ENCODE results near the gene RBM4. TPM values are rescaled to one million over a fixed set of nuclear protein-coding genes. Genes with fewer than 3 reads are reported as not detected.

RBM4 gene
- total RNA-seq, 1 experiment from 2014 or later = 94.4 TPM

DNA sequence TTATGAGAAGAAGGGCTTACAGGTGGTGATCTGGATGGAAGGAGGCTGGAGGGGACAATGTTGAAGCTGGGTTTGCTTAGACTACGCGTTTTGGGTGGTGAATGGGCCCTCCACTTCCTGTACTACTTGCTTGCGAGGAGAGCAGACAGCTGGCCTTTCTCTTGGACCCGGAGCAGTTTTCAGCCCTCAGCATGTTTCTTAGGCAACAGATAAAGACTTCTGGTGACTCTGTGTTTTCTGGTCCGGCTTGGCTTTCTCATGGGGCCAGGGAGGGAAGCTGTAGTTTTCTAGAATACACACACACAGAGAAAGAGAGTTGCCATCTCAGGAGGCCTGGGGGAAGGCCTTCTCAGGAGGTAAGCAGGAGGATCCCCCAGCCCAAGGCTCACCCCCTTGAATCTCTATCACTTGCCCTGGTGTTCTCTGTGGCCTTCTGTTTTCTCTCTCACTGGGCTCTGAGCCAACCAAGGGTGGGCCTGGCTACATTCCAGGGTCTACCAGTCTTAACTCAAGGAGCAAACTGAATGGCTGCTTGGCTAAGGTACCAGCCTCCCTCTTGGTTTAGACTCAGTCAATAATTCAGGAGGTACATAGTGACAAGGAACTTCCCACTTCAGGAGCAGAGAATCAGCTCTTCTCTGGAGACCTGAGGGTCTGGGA, 43.1 kb upstream of the RBM4 start:
- Histone ChIP-seq H3K9me2 (ENCODE audit: insufficient read depth) (no peaks in the 10 kb centered on the region), H2AFZ (ENCODE audit: low read depth, low read length, poor library complexity, severe bottlenecking) (no peak overlapping the region), H3K79me2 (ENCODE audit: insufficient read depth, low read length) (peaks cover 12% of the 10 kb centered on the region; the same call in 1 of the 2 replicates), H3K9me3 (ENCODE audit: control insufficient read depth in 1 of 2, insufficient read depth in 1 of 2, low read depth in 1 of 2, low read length in 2 of 2) (peaks cover 0 to 2% of the 10 kb centered on the region in 2 experiments; a peak in 1 of 4 replicates), H3K36me3 (ENCODE audit: control insufficient read depth in 1 of 2, insufficient read depth in 2 of 2, low read length in 2 of 2) (peaks cover 2 to 4% of the 10 kb centered on the region in 2 experiments; a peak in 1 of 4 replicates), H3K27me3 (ENCODE audit: insufficient read depth, low read length) (no peaks in the 10 kb centered on the region), H3K4me3 (replicated peaks in 1 of 2; ENCODE audit: low read depth in 1 of 2, low read length in 2 of 2) (no peak overlapping the region), H3K9ac (ENCODE audit: low read length) (no peak overlapping the region), H3K4me2 (ENCODE audit: low read length) (no peak overlapping the region), H4K20me1 (ENCODE audit: insufficient read depth) (no peaks in the 10 kb centered on the region), H3K27ac (ENCODE audit: low read depth, low read length) (no peak overlapping the region), H3K4me1 (ENCODE audit: control insufficient read depth in 1 of 2, insufficient read depth in 2 of 2, low read length in 2 of 2) (peaks cover 4 to 20% of the 10 kb centered on the region in 2 experiments)
- no TSS peak for BruUV-seq (replicated peaks)
- RAD21 ChIA-PET (ENCODE audit: low non-redundant PET in 1 of 2, low total read pairs in 2 of 2, uncharacterized antibody in 2 of 2, unreplicated experiment in 2 of 2) = no interaction called here
- POLR2A ChIA-PET = no interaction called here
- ATAC-seq (no peak), DNase-seq (ENCODE audit: low read depth, low spot score) (no peak)
- no peak for TF ChIP-seq SP1 (IDR thresholded peaks at IDR 0.05; ENCODE audit: low read depth)
- TF ChIP-seq CEBPB (IDR thresholded peaks at IDR 0.05; ENCODE audit: low read depth) = no peak
- no peak for TF ChIP-seq ZFX (IDR thresholded peaks at IDR 0.05)
- TF ChIP-seq FOSL1 (IDR thresholded peaks at IDR 0.05; ENCODE audit: low read depth) = no peak
- TF ChIP-seq TCF7L2 (IDR thresholded peaks at IDR 0.05; ENCODE audit: borderline replicate concordance, extremely low read depth, insufficient read depth, insufficient read length) = no peak
- no peak for TF ChIP-seq JUND (IDR thresholded peaks at IDR 0.05)
- TF ChIP-seq SIN3A (IDR thresholded peaks at IDR 0.05; ENCODE audit: low read depth) = no peak
- TF ChIP-seq, protein P1, sequence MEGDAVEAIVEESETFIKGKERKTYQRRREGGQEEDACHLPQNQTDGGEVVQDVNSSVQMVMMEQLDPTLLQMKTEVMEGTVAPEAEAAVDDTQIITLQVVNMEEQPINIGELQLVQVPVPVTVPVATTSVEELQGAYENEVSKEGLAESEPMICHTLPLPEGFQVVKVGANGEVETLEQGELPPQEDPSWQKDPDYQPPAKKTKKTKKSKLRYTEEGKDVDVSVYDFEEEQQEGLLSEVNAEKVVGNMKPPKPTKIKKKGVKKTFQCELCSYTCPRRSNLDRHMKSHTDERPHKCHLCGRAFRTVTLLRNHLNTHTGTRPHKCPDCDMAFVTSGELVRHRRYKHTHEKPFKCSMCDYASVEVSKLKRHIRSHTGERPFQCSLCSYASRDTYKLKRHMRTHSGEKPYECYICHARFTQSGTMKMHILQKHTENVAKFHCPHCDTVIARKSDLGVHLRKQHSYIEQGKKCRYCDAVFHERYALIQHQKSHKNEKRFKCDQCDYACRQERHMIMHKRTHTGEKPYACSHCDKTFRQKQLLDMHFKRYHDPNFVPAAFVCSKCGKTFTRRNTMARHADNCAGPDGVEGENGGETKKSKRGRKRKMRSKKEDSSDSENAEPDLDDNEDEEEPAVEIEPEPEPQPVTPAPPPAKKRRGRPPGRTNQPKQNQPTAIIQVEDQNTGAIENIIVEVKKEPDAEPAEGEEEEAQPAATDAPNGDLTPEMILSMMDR (IDR thresholded peaks at IDR 0.05 in 2 of 3, conservative IDR thresholded peaks at IDR 0.05 in 1 of 3; ENCODE audit: borderline replicate concordance in 1 of 3, insufficient read depth in 1 of 3, low read depth in 2 of 3, low read length in 2 of 3) = no peak
- TF ChIP-seq EZH2phosphoT487 (IDR thresholded peaks at IDR 0.05; ENCODE audit: borderline replicate concordance) = no peak
- no peak for TF ChIP-seq ZNF274 (IDR thresholded peaks at IDR 0.05; ENCODE audit: low read depth, low read length)
- TF ChIP-seq, protein P2, sequence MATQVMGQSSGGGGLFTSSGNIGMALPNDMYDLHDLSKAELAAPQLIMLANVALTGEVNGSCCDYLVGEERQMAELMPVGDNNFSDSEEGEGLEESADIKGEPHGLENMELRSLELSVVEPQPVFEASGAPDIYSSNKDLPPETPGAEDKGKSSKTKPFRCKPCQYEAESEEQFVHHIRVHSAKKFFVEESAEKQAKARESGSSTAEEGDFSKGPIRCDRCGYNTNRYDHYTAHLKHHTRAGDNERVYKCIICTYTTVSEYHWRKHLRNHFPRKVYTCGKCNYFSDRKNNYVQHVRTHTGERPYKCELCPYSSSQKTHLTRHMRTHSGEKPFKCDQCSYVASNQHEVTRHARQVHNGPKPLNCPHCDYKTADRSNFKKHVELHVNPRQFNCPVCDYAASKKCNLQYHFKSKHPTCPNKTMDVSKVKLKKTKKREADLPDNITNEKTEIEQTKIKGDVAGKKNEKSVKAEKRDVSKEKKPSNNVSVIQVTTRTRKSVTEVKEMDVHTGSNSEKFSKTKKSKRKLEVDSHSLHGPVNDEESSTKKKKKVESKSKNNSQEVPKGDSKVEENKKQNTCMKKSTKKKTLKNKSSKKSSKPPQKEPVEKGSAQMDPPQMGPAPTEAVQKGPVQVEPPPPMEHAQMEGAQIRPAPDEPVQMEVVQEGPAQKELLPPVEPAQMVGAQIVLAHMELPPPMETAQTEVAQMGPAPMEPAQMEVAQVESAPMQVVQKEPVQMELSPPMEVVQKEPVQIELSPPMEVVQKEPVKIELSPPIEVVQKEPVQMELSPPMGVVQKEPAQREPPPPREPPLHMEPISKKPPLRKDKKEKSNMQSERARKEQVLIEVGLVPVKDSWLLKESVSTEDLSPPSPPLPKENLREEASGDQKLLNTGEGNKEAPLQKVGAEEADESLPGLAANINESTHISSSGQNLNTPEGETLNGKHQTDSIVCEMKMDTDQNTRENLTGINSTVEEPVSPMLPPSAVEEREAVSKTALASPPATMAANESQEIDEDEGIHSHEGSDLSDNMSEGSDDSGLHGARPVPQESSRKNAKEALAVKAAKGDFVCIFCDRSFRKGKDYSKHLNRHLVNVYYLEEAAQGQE (IDR thresholded peaks at IDR 0.05; ENCODE audit: low read depth) = no peak
- CTCF ChIA-PET = no interaction called here
- intact Hi-C loops (cut with micrococcal nuclease) = no loop called here
